Epithelial cell of proximal tubule (primary cell): ENCODE data around the gene SLC25A13. TPM values are rescaled to one million over a fixed set of nuclear protein-coding genes. Genes with fewer than 3 reads are reported as not detected.

Experiments used
- DNase-seq: peaks from one replicate; pipeline ENCODE4 v3.0.0-alpha.2; 2011; ENCODE audit warnings: low read depth
- H3K4me3 ChIP-seq: 2 replicates; pipeline ENCODE4 v1.5.1; 2011; ENCODE audit warnings: low read depth, mild to moderate bottlenecking, low read length
- total RNA-seq: library from RNA; depleted of rRNA; stranded (reverse); fragments of >200 nt; gene quantifications from 2 replicates; pipeline ENCODE4 v1.2.3, GENCODE V29; 2015
- TF ChIP-seq, protein P1 (sequence below): conservative IDR thresholded peaks from 2 replicates; pipeline ENCODE4 v1.5.1; 2012; ENCODE audit warnings: low read depth, mild to moderate bottlenecking, low read length

The SLC25A13 gene
- total RNA-seq, 1 donor from 2014 or later = 51.3 TPM

DNA sequence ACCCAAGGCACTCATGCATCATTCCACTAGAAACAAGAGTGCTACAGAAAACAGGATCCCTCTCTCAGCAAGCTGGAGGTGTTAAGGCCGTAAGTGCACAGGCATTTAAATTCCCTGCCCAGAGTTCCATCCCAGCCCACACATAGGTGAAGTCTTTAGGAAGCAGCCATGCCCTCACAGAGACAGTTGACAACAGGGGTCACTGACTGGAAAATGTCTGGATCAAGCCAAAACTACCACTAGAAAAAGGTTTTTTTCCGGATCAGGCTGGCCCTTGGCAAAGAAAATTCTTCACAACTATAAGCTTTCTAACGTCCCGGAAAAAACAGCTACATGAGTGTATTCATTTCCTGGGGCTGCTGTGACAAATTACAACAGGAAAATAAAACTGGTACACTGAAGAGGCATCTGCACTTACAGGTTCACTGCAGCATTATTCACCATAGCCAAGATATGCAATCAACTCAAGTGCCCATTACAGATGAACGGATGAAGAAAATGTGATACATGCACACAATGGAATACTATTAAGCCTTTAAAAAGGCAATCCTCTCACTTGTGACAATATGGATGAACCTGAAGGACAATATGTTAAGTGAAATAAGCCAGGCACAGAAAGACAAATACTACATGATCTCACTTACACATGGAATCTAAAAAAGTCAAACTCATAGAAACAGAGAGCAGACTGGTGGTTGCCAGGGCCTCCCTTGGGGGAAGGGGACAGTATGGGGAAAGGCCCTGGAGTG is 52.5 kb downstream of the SLC25A13 start:
- TF ChIP-seq, protein P1, sequence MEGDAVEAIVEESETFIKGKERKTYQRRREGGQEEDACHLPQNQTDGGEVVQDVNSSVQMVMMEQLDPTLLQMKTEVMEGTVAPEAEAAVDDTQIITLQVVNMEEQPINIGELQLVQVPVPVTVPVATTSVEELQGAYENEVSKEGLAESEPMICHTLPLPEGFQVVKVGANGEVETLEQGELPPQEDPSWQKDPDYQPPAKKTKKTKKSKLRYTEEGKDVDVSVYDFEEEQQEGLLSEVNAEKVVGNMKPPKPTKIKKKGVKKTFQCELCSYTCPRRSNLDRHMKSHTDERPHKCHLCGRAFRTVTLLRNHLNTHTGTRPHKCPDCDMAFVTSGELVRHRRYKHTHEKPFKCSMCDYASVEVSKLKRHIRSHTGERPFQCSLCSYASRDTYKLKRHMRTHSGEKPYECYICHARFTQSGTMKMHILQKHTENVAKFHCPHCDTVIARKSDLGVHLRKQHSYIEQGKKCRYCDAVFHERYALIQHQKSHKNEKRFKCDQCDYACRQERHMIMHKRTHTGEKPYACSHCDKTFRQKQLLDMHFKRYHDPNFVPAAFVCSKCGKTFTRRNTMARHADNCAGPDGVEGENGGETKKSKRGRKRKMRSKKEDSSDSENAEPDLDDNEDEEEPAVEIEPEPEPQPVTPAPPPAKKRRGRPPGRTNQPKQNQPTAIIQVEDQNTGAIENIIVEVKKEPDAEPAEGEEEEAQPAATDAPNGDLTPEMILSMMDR = no peak
- H3K4me3 ChIP-seq = no peak overlapping the region
- no peak for DNase-seq

DNA sequence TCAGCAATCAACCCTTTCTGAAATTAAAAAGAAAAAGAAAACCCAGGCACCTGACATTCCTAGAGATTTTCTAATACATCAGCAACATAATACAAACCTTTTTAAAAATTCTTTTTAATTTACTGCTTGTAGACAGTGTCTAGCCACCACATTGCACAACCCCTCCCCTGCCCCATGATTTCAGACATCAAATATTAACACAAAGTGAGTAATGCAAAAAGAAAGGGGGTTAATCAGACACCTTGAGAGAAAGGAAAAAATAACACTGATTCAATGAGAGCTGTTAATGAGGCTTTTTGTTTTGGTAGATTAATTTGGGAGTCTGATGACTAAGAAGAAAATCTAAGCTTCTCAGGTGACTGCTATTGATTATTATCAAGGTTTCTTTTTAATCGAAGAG is 55.3 kb downstream of the SLC25A13 start:
- TF ChIP-seq, protein P1 = no peak
- peak; percentile 31 for DNase-seq
- H3K4me3 ChIP-seq = no peak overlapping the region

DNA sequence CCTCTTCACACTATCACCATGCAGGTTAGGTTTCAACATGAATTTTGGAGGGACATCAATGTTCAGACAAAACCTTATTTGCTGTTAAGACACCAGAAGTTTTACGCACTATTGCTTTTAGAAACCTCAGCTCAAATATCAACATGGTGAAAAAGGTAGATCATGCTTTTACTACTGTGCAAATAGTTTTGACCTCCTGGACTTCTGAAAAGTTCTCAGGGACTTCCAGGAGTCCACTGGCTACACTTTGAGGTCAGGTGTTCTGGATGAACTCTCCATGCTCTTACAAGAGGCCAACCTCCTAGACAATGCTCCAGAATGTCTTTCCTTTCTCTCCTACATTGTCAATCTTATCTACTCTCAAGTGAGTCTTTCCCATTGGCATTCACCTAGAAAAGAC is 55.9 kb downstream of the SLC25A13 start:
- peak; percentile 6 for DNase-seq
- H3K4me3 ChIP-seq = no peak overlapping the region
- TF ChIP-seq, protein P1 = no peak

DNA sequence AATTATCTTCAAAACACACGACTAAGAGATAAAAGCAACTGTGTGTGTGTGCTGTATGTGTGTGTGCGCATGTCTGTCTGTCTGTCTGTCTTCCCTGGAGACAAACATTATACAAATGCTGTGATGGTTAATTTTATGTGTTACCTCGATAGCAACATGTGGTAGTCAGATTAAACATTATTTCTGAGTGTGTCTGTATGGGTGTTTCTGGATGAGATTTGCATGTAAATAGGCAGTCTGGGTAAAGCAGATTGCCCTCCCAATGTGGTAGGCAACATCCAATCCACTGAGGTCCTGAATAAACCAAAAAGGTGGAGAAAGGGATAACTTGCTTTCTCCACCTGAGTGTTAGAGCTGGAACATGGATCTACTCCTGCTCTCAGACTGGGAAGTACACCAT is 67.9 kb downstream of the SLC25A13 start:
- DNase-seq = no peak
- TF ChIP-seq, protein P1 = no peak
- no peak overlapping the region for H3K4me3 ChIP-seq

DNA sequence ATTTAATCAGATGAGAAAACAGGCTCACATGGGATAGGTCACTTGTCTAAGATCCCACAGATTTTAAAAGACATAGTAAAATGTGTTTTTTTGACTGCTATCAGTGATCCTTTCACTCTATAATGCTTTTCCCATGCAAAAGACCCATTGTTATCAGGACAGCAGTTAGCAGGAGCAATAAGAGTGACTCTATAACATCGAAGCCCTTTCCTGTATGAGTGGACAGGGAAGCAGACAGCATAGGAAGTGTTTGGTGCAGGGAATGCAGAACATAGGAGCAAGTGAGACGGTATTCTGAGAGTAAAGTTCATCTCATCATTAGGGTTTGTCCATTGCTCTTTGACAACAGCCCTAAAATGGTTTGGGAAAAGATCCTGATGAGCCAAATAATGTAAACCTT is 68.5 kb downstream of the SLC25A13 start:
- no peak overlapping the region for H3K4me3 ChIP-seq
- DNase-seq = no peak
- TF ChIP-seq, protein P1 = no peak

DNA sequence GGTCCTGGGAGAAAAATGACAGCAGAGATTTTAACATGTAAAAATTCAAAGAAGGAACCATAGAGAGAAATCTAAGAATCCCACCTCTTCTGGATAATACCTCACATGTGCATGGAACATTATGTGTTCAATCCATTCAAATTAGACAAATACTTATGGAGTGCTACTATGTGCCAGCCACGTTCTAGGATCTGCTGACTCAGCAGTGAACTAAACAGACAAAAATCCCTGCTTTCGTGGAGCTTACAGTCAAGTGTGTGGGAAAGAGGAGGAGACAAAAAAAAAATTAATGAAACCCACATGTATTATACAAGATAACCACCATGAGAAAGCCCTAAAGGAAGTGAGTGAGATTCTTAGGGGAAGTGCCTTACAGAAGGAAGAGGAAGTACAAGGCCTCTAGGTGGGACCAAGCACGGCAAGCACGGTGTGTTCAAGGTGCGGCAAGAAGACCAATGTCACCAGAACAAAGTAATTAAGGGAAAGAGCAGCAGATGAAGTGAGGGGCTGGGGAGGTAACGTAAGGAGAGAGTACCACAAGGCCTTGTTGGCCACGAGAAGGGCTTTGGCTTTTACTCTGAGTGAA is 71.0 kb downstream of the SLC25A13 start:
- DNase-seq = no peak
- TF ChIP-seq, protein P1 = no peak
- H3K4me3 ChIP-seq = no peak overlapping the region

DNA sequence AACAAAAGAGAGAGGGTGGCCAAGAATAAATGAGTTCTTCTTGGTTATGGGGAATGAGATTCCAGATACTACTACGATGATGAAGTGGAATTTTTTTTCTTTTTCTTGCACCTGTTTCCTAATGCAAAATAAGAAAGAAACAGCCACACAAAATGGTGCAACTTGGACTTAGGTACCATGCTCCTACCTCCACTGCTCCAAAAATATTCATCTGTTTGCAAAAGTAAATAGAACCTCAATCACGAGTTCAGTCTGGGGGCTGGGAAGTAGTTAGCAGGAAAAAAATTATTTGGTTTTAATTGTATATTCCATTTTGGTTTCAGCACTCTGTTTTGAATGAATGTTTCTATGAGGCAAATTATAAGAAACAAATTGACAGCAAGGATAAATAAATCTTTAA is 73.5 kb downstream of the SLC25A13 start:
- TF ChIP-seq, protein P1 = no peak
- no peak for DNase-seq
- H3K4me3 ChIP-seq = no peak overlapping the region
